Brain microvascular endothelial cell (primary cell): ENCODE measurements around the gene CLEC2L.

ENCODE experiments used
- DNase-seq: peaks from one replicate; pipeline ENCODE4 v3.0.0-alpha.2; 2020
- H3K27ac ChIP-seq: fragments of 250-450 bp; sonication (Bioruptor Pico); 2 replicates; pipeline ENCODE4 v1.5.1; 2020; ENCODE audit warnings: mild to moderate bottlenecking, moderate library complexity
- H3K27me3 ChIP-seq: fragments of 250-450 bp; sonication (Bioruptor Pico); replicated peaks from 2 replicates; pipeline ENCODE4 v1.5.1; 2020; ENCODE audit warnings: mild to moderate bottlenecking
- H3K36me3 ChIP-seq: fragments of 250-450 bp; sonication (Bioruptor Pico); replicated peaks from 2 replicates; pipeline ENCODE4 v1.5.1; 2020; ENCODE audit warnings: mild to moderate bottlenecking
- H3K4me3 ChIP-seq: 2 replicates; pipeline ENCODE4 v1.5.1; 2011; ENCODE audit warnings: low read depth, mild to moderate bottlenecking, control low read depth, low read length, moderate library complexity
- CTCF ChIP-seq: IDR thresholded peaks from 2 replicates; pipeline ENCODE4 v1.5.1; 2011; ENCODE audit warnings: low read depth, mild to moderate bottlenecking, moderate library complexity, low read length, control low read depth, inconsistent platforms; ENCODE audit errors: missing control alignments
- in situ Hi-C: cut with HindIII; loops from 2 replicates; pipeline ENCODE4 v1.10.0; 2017; ENCODE audit warnings: low sequenced_read_pairs, low pct_ligation_motif_present

CLEC2L gene

GRCh38 chr7:139525239-139525638, 1.8 kb downstream of the CLEC2L start:
- in situ Hi-C loops, result no loop called here
- Histone ChIP-seq H3K36me3 (no peaks in the 10 kb centered on the region), H3K27ac (no peak overlapping the region), H3K27me3 (peaks cover 28% of the 10 kb centered on the region), H3K4me3 (no peak overlapping the region)
- no peak for TF ChIP-seq CTCF
- no peak for DNase-seq

- no peak overlapping the region for H3K4me3 ChIP-seq
- H3K36me3 ChIP-seq, result no peaks in the 10 kb centered on the region
- in situ Hi-C loops, result no loop called here
- no peak for DNase-seq
- H3K27ac ChIP-seq, result no peak overlapping the region
- H3K27me3 ChIP-seq, result peaks cover 28% of the 10 kb centered on the region
- TF ChIP-seq CTCF, result no peak
Observed at GRCh38 chr7:139525750-139526149, 2.3 kb downstream of the CLEC2L start.

- no peak overlapping the region for H3K4me3 ChIP-seq
- DNase-seq, result peak; percentile 86
- no peak for TF ChIP-seq CTCF
- H3K27ac ChIP-seq, result peak overlapping the region; percentile 38
- in situ Hi-C loops, result no loop called here
- H3K27me3 ChIP-seq, result peaks cover 24% of the 10 kb centered on the region
- no peaks in the 10 kb centered on the region for H3K36me3 ChIP-seq
Observed at GRCh38 chr7:139526578-139527544, 3.4 kb downstream of the CLEC2L start.

- no peaks in the 10 kb centered on the region for H3K36me3 ChIP-seq
- no peak for TF ChIP-seq CTCF
- no peak for DNase-seq
Observed at GRCh38 chr7:139531094-139531493, 7.6 kb downstream of the CLEC2L start.

GRCh38 chr7:139532636-139533155, 9.2 kb downstream of the CLEC2L start:
- no peak for TF ChIP-seq CTCF
- Histone ChIP-seq H3K36me3 (no peaks in the 10 kb centered on the region), H3K27ac (no peak overlapping the region), H3K27me3 (peaks cover 3% of the 10 kb centered on the region), H3K4me3 (no peak overlapping the region)
- no peak for DNase-seq
- in situ Hi-C loops, result no loop called here

More at GRCh38 chr7:139531094-139531493, 7.6 kb downstream of the CLEC2L start:
- in situ Hi-C loops, result no loop called here
- peaks cover 3% of the 10 kb centered on the region for H3K27me3 ChIP-seq
- H3K4me3 ChIP-seq, result no peak overlapping the region
- H3K27ac ChIP-seq, result no peak overlapping the region
